ENCODE results near the gene TAS2R60. TPM values are rescaled to one million over a fixed set of nuclear protein-coding genes. Genes with fewer than 3 reads are reported as not detected.

TAS2R60 gene
- total and polyA plus RNA-seq, 7 donors, result not detected

DNA sequence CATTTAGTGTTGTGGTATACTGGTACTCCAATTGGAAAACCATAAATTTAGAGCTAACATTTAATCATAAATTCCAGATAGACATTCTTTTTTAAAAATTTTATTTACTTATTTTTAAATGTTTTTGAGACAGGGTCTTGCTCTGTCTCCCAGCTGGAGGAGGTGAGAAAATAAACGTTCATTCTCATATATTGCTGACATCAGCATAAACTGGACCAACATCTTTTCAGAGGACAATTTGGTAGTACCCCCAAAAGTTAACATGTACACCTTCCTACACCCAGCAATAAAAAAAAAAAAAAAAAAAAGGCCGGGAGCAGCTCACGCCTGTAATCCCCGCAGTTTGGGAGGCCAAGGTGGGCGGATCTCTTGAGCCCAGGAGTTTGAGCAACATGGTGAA is 5.2 kb downstream of the TAS2R60 start:
- H3K9me3 ChIP-seq, result no peaks in the 10 kb centered on the region
- no peak for DNase-seq
- WGBS, 3 donors, result 84 to 89% (median 89%) methylated on average over 4 to 5 of the region's 5 CpGs

DNA sequence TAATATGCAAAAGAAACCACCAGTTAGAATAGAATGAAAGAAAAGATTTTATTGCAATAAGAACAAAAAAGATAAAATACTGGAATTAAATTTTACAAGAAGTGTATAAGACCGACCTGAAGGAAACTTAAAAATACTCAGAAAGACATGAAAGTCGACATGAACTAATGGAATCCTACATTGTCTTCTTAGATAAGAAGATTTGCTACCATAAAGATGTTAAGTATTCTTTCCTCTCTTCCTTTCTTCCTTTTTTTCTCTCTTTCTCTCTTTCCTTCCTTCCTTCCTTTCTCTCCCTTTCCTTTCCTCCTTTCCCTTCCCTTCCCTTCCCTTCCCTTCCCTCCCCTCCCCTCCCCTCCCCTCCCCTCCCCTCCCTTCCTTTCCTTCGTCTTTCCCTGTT is 6.5 kb downstream of the TAS2R60 start:
- TF ChIP-seq, protein P1, sequence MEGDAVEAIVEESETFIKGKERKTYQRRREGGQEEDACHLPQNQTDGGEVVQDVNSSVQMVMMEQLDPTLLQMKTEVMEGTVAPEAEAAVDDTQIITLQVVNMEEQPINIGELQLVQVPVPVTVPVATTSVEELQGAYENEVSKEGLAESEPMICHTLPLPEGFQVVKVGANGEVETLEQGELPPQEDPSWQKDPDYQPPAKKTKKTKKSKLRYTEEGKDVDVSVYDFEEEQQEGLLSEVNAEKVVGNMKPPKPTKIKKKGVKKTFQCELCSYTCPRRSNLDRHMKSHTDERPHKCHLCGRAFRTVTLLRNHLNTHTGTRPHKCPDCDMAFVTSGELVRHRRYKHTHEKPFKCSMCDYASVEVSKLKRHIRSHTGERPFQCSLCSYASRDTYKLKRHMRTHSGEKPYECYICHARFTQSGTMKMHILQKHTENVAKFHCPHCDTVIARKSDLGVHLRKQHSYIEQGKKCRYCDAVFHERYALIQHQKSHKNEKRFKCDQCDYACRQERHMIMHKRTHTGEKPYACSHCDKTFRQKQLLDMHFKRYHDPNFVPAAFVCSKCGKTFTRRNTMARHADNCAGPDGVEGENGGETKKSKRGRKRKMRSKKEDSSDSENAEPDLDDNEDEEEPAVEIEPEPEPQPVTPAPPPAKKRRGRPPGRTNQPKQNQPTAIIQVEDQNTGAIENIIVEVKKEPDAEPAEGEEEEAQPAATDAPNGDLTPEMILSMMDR (IDR thresholded peaks at IDR 0.05), result no peak
- DNase-seq (no peak), ATAC-seq (no peak)
- H3K4me1 ChIP-seq, result no peaks in the 10 kb centered on the region
- H3K27me3 ChIP-seq (ENCODE audit: insufficient read depth in 3 of 3, low read length in 2 of 3), result peaks cover 0 to 11% (median 0%) of the 10 kb centered on the region in 3 donors
- 90 to 96% (median 92%) methylated on average over 2 of the region's 3 CpGs for WGBS, 3 donors
- H3K4me3 ChIP-seq, result no peak overlapping the region
- intact Hi-C loops (cut with DNase I), result no loop called here
- no peaks in the 10 kb centered on the region for H3K9me3 ChIP-seq
- no peak overlapping the region for H3K27ac ChIP-seq
- no peaks in the 10 kb centered on the region for H3K36me3 ChIP-seq (ENCODE audit: insufficient read depth in 1 of 2, low read depth in 1 of 2)

More for the DNA sequence above, 5.2 kb downstream of the TAS2R60 start:
- peaks cover 0 to 11% (median 0%) of the 10 kb centered on the region in 3 donors for H3K27me3 ChIP-seq (ENCODE audit: insufficient read depth in 3 of 3, low read length in 2 of 3)
- intact Hi-C loops (cut with DNase I), result no loop called here
- no peak overlapping the region for H3K4me3 ChIP-seq
- TF ChIP-seq, protein P1 (IDR thresholded peaks at IDR 0.05), result no peak
- no peak for ATAC-seq
- H3K36me3 ChIP-seq (ENCODE audit: insufficient read depth in 1 of 2, low read depth in 1 of 2), result no peaks in the 10 kb centered on the region
- H3K27ac ChIP-seq, result no peak overlapping the region
- no peaks in the 10 kb centered on the region for H3K4me1 ChIP-seq

DNA sequence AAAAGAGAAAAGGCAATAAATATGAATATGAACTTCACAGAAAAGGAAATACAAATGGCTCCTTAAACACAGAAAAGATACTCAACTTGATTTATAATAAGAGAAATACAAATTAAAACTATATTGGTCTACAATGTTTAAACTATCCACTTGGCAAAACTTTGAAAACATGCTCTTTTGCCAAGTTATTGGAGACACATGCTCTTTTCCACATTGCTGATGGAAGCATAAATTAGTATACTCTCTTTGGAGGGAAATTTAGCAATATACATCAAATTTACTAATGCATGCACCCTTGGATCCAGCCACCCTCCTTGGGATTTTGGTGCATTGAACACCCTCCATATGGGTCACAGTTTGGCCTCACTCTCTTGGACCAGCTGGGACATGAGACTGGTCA is 7.9 kb downstream of the TAS2R60 start:
- intact Hi-C loops (cut with DNase I), result no loop called here
- ATAC-seq, result no peak
- no peaks in the 10 kb centered on the region for H3K36me3 ChIP-seq (ENCODE audit: insufficient read depth in 1 of 2, low read depth in 1 of 2)

DNA sequence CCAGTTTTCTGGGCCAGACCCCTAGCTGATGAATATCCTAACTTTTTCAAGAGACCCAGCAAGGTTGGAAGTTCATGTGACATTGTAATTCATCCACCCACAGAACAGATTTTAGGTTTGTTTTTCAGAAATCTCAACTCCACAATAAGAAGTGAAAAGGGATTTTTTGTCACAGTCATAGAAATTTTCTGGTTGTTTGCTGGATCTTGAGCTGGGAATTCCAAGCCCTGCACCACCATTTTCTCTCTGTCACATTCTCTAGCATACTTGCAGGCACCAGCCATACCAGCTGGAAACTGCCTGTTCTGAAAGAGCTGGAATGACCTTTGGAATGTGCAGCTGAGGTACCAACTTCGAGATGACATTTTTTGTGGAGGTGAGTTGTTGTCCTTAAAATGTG is 8.5 kb downstream of the TAS2R60 start:
- H3K9me3 ChIP-seq, result no peaks in the 10 kb centered on the region
- H3K4me1 ChIP-seq, result no peaks in the 10 kb centered on the region
- peaks cover 0 to 11% (median 0%) of the 10 kb centered on the region in 3 donors for H3K27me3 ChIP-seq (ENCODE audit: insufficient read depth in 3 of 3, low read length in 2 of 3)
- no peak overlapping the region for H3K27ac ChIP-seq
- TF ChIP-seq, protein P1 (IDR thresholded peaks at IDR 0.05), result no peak
- H3K36me3 ChIP-seq (ENCODE audit: insufficient read depth in 1 of 2, low read depth in 1 of 2), result no peaks in the 10 kb centered on the region
- no peak overlapping the region for H3K4me3 ChIP-seq
- ATAC-seq (no peak), DNase-seq (no peak)
- WGBS, 3 donors, result 30 to 41% (median 38%) methylated on average over 1 of the region's 1 CpG
- intact Hi-C loops (cut with DNase I), result no loop called here

More for the DNA sequence above, 7.9 kb downstream of the TAS2R60 start:
- no peaks in the 10 kb centered on the region for H3K4me1 ChIP-seq
- DNase-seq, result no peak
- TF ChIP-seq, protein P1 (IDR thresholded peaks at IDR 0.05), result no peak
- H3K27me3 ChIP-seq (ENCODE audit: insufficient read depth in 3 of 3, low read length in 2 of 3), result peaks cover 0 to 11% (median 0%) of the 10 kb centered on the region in 3 donors
- H3K9me3 ChIP-seq, result no peaks in the 10 kb centered on the region
- no peak overlapping the region for H3K4me3 ChIP-seq
- no peak overlapping the region for H3K27ac ChIP-seq

DNA sequence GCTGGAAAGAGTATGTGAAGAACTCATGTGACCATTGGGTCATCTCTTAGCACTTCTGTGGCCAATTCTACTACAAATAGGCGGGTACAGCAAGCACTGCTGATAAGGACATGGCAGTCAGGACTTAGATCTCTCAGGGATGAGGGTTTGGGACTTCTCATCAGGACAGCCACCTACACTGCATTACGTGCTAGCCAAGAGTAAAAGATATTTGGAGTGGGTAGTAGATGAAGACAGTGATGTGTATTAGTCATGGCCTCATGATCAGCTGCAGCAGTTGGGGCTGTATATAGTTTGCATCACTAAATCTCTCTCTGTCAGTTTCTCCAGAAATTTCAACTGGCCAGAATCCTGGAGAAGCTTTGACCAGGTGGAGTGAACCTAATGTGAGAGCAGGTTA is 9.2 kb downstream of the TAS2R60 start:
- Histone ChIP-seq H3K27ac (no peak overlapping the region), H3K27me3 (ENCODE audit: insufficient read depth in 3 of 3, low read length in 2 of 3) (peaks cover 0 to 4% (median 0%) of the 10 kb centered on the region in 3 donors), H3K4me3 (no peak overlapping the region), H3K36me3 (ENCODE audit: insufficient read depth in 1 of 2, low read depth in 1 of 2) (no peaks in the 10 kb centered on the region), H3K4me1 (no peaks in the 10 kb centered on the region), H3K9me3 (no peaks in the 10 kb centered on the region)
- 79 to 89% (median 82%) methylated on average over 2 of the region's 2 CpGs for whole genome bisulfite sequencing, 3 donors
- ATAC-seq (no peak), DNase-seq (no peak)
- intact Hi-C loops (cut with DNase I), result no loop called here
- TF ChIP-seq, protein P1 (IDR thresholded peaks at IDR 0.05), result no peak
